Sciatic nerve (tissue), 2 donors: ENCODE data around the gene DISC1. TPM values are rescaled to one million over a fixed set of nuclear protein-coding genes. Genes with fewer than 3 reads are reported as not detected.
"Not testable (repeated sequence)": the region's sequence is repeated elsewhere in the genome, so short reads cannot be mapped to it uniquely, and the experiment has no call there.

Source experiments
- ATAC-seq: fragments of 200-7000 bp; cut with Tn5 transposase; one replicate; pipeline ENCODE4 v1.9.1; 2020; ENCODE audit warnings: mild to moderate bottlenecking, moderate library complexity
- DNase-seq: peaks from one replicate; pipeline ENCODE4 v3.0.0-alpha.2; 2020; ENCODE audit warnings: low spot score
- intact Hi-C: fragments of 100-400 bp; cut with DNase I; formaldehyde crosslinking; loops from one replicate; pipeline ENCODE4 v1.14.2; 2022
- total RNA-seq: library from RNA; stranded (reverse); fragmentation: NEBNext Ultra II Directional; extraction: Animal tissue kit (Norgen Biotek cat#: 25700); gene quantifications from one replicate; pipeline ENCODE4 v1.2.1, GENCODE V29; 2021
- donor health status: DM: no; HTN: no; CAD: no.
- donor health status: DM: no; HTN: no; CAD: no.

Gene DISC1
- total RNA-seq, 1 donor from 2014 or later, result 34.5 TPM

GRCh38 chr1:231949277-231950091 is 322.9 kb downstream of the DISC1 start:
- peak; percentile 63 for DNase-seq
- intact Hi-C loops, result no loop called here
- ATAC-seq, result peak; percentile 95

- ATAC-seq, result no peak
- no peak for DNase-seq
- intact Hi-C loops, result no loop called here
These were observed 323.9 kb downstream of the DISC1 start for GRCh38 chr1:231950331-231951128.

DNA sequence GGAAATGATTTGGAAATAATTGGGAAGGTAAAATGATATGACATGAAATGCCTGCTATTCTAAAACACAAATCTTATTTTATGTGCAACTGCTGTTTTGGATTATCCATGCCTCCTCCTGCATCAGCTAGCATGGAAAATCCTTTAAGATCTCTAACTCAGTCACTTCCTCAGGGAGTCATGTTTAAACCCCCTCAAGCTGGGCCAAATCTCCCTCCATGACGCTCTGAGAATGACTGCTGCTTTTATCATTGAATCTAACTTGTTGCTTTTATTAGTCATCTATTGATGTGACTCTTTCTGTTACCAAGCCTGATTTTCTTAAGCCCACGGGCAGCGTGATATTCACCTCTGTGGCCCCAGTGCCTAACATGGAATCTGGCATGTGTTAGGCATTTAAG is 324.8 kb downstream of the DISC1 start:
- DNase-seq (no peak), ATAC-seq (no peak)
- intact Hi-C loops, result no loop called here

GRCh38 chr1:231952154-231952553 is 325.6 kb downstream of the DISC1 start:
- ATAC-seq (no peak), DNase-seq (no peak)
- intact Hi-C loops, result no loop called here

DNA sequence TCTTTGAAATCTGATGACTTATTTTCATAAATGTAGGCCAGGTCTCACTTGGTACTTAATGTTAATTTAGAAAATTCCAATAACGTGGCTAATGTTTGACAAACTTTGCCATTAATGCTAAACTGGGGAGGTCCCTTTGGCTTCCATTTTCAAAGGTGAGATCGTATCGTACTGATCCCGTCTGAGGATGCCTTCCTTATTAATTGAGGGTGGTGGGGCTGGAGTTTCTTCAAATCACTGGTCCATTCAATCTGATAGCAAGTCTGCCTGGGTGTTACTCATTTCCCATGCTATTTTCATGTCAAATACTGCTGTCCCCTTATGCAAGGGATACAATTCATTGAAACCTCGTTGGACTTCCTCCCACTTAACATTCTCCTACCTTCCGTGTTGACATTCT is 327.1 kb downstream of the DISC1 start:
- DNase-seq, result no peak
- ATAC-seq, result no peak
- intact Hi-C loops, result no loop called here

DNA sequence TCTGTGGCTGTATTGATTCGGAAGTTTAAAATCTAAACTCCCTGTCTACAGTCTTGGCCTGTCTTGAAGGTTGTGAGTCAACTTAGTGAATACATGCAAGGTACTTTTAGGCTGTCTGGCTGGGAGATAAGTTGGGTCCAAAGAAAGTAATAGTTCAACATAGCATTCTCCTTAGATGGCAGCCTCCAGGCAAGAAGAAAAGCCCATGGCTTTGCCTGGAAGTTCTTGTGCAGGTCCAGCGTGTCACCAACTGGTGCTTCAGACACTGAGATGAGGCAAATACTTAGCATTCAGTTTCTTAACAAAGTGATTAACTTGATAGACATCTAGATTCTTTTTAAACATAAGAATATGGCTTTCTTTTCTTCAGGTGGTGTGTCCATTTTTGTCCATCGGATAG is 328.2 kb downstream of the DISC1 start:
- DNase-seq (no peak), ATAC-seq (no peak)
- intact Hi-C loops, result no loop called here

DNA sequence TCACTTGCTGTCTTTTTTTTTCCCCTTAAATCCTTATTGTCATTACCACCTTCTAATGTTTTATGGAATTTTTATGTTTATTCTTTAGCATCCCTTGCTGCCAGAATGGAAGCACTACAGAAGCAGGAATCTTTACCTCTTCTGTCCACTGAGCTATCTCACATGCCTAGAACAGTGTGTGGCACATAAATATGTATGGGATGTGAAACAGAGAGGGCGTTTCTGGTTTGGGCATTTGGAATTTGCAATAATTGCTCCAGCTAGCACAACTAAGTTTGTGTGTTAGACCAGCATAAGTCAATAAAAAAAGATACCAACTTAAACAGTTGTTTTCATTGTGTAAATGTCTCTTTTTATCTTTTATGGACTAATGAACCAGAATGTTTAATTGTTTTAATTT is 330.8 kb downstream of the DISC1 start:
- DNase-seq (no peak), ATAC-seq (no peak)
- intact Hi-C loops, result no loop called here

- intact Hi-C loops, result no loop called here
- ATAC-seq, result no peak
- DNase-seq, result no peak
These were observed 331.9 kb downstream of the DISC1 start for GRCh38 chr1:231958448-231958847.

DNA sequence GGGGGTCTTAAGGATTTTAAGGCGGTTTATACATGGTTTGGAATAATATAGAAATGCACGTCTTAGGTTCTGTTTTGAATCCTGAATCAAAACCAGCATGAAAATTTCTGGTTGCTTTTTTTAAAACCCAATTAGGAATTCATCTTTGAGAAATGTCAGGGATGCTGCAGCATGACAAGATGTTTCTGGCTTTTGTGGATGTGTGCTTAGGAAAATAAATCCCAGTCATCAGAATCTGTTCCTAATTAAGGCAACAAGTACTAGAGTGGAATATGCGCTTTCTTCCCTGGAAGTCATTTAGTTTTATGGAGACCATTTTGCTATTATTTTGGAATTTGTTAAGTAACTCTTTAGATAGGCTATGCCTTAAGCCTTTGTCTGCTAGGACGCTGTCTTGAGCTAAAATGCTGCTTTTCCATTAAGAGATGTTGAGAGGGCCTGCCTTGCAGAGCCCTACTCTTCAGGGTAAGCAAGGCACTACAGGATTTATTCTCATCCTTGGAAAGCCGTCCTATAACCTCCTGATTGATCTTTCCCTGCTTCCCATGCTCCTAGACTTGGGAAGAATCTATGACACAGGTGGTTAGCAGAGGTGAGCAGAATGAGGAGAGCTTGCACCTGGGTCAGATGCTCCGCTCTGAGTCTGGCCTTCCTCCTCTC is 332.8 kb downstream of the DISC1 start:
- no peak for DNase-seq
- no peak for ATAC-seq
- intact Hi-C loops, result no loop called here

DNA sequence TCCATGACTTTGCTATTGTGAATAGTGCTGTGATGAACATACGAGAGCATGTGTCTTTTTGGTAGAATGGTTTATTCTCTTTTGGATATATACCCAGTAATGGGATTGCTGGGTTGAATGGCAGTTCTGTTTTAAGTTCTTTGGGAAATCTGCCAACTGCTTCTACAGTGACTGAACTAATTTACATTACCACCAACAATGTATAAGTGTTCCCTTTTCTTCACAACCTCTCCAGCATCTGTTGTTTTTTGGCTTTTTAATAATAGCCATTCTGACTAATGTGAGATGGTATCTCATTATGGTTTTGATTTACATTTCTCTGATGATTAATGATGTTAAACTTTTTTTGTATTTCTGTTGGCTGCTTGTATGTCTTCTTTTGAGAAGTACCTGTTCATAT is 335.2 kb downstream of the DISC1 start:
- ATAC-seq, intact Hi-C loops, DNase-seq: not testable (repeated sequence)

- intact Hi-C loops, result no loop called here
- ATAC-seq, result no peak
These were observed 336.0 kb downstream of the DISC1 start for GRCh38 chr1:231962636-231963035.

GRCh38 chr1:231964241-231964640 is 337.7 kb downstream of the DISC1 start:
- intact Hi-C loops, result no loop called here
- ATAC-seq, result no peak
- DNase-seq, result no peak

More at GRCh38 chr1:231962636-231963035, 336.0 kb downstream of the DISC1 start:
- no peak for DNase-seq

DNA sequence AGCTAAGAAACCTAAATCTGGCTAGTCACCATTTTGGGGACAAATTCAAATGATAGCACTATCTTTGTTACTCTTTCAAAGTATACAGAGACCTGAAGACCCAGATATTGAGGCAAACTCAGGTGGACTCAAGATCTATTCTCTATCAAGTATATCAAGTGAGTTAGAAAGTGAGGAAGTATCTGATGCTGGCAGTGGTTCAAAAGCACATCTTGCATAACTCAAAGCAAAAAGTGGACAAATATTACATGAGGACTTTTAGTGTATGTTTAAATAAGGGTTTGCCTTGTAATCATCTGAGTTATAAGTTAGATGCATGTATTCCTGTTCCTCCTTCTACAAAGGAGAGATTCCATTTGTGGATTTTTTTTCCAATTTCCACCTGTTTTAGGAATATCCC is 338.4 kb downstream of the DISC1 start:
- no peak for ATAC-seq
- DNase-seq, result no peak
- intact Hi-C loops, result no loop called here

- intact Hi-C loops, result no loop called here
- DNase-seq (no peak), ATAC-seq (no peak)
These were observed 339.0 kb downstream of the DISC1 start for GRCh38 chr1:231965615-231966014.

GRCh38 chr1:231966983-231967382 is 340.4 kb downstream of the DISC1 start:
- intact Hi-C loops, result no loop called here
- DNase-seq (no peak), ATAC-seq (no peak)

- ATAC-seq, result no peak
- intact Hi-C loops, result no loop called here
- no peak for DNase-seq
These were observed 342.5 kb downstream of the DISC1 start for GRCh38 chr1:231969076-231969475.

DNA sequence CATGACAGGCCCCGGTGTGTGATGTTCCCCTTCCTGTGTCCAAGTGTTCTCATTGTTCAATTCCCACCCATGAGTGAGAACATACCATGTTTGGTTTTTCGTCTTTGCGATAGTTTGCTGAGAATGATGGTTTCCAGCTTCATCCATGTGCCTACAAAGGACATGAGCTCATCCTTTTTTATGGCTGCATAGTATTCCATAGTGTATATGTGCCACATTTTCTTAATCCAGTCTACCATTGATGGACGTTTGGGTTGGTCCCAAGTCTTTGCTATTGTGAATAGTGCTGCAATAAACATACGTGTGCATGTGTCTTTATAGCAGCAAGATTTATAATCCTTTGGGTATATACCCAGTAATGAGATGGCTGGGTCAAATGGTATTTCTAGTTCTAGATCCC is 343.2 kb downstream of the DISC1 start:
- intact Hi-C loops, DNase-seq, ATAC-seq: not testable (repeated sequence)

DNA sequence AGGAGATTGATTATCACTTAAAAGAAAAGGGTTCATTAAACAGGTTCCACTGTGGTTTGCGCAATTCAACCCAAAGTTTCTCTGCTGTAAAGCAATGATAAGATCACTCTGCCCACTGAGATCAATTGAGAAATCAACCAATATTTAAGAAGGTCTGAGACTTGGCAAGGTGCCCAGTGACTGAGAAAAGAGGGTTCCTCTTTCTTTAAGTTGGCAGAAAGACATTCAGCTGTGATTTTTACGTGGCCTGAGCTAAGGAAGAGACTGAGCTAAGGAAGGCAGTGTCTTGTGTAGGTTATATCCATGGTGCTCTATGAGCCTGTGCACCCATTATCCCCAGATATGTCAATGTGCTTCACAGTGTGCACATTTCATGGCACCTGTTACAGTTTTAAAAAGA is 344.1 kb downstream of the DISC1 start:
- peak; percentile 65 for DNase-seq
- intact Hi-C loops, result no loop called here
- ATAC-seq, result no peak

GRCh38 chr1:231971397-231972110 is 345.0 kb downstream of the DISC1 start:
- DNase-seq (no peak), ATAC-seq (no peak)

More at GRCh38 chr1:231971397-231972110, 345.0 kb downstream of the DISC1 start:
- intact Hi-C loops, result no loop called here
